ENCODE results near the gene DIDO1.

Gene DIDO1

DNA sequence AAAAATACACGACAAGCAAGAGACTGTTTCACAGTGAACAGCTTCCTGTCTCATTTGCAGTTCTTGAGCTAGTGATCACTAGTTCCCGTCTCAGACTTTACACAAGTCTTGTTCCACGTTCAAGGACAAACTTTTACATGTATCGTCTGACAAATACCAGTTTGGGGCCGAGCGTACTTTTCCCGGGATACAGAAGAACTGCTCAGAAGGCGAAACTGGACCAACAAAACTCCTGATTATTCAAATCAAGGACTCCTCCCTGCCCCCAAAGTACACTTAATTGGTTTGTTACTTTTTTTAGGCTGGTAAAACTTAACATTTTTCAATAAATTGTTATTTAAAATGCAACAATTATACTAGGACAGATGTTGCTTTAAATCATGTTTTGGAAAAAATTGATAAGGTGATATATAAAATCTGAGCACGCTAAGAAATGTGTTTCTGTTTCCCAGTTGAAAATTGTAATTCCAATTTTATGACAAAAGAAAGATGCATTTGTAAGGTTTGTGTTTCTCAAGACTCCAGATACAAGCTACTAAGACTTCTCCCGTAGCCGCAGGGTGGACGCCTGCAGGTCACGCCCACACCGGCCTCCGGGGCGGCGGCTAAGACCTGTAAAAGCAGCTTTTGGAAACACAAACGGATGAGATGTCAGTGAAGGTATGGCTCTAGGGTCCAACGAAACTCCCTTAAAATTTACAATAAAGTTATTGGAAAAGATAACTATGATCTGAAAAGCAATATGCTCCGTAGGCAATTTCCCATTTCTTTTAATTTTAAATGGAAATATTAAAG, 47.9 kb downstream of the DIDO1 start:
- TF ChIP-seq, protein P1, sequence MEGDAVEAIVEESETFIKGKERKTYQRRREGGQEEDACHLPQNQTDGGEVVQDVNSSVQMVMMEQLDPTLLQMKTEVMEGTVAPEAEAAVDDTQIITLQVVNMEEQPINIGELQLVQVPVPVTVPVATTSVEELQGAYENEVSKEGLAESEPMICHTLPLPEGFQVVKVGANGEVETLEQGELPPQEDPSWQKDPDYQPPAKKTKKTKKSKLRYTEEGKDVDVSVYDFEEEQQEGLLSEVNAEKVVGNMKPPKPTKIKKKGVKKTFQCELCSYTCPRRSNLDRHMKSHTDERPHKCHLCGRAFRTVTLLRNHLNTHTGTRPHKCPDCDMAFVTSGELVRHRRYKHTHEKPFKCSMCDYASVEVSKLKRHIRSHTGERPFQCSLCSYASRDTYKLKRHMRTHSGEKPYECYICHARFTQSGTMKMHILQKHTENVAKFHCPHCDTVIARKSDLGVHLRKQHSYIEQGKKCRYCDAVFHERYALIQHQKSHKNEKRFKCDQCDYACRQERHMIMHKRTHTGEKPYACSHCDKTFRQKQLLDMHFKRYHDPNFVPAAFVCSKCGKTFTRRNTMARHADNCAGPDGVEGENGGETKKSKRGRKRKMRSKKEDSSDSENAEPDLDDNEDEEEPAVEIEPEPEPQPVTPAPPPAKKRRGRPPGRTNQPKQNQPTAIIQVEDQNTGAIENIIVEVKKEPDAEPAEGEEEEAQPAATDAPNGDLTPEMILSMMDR (conservative IDR thresholded peaks at IDR 0.05), result no peak
- H3K27ac ChIP-seq, result no peak overlapping the region

DNA sequence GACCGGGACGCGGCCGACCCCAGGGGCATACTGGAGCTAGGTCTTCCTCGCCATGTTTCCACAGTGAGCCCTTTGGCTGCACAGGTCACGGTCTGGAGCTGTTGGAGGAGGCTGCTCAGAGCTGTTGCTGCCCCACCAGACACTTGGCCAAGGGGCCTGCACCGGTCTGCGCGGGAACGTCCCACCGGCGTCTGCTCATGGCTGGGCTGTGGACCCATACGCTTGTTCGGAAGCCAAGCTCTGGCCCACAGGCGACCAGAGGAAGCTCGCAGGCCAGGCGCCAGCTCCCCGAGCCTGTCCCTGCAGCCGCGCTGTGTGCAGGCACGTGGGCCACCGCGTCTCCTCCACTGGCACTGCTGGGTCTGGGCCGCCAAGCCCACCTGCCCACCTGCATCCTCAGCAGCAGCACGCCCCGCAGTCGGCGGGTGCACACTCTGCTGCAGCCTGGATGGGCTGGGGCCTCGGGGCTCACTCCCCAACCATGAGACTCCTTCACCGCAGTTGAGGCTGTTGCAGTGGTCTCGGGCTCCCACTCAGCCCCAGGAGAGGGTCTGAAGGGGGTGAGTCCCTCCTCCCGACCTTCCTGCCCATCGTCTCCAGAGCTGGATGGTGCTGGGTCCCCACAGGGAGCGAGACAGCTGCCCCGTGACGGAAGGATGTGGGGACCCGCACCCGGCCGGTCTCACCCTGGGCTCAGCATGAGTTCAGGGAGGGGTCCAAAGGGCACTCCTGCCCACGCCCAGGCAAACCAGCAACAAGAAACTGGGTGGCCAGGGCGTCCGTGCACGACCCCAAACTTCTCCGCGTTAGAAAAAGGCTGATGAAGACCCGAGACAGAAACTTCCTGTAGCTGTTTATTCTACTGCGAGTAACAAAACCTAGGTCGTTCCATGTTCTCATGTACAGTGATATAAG, 49.1 kb downstream of the DIDO1 start:
- TF ChIP-seq, protein P1 (conservative IDR thresholded peaks at IDR 0.05), result no peak

DNA sequence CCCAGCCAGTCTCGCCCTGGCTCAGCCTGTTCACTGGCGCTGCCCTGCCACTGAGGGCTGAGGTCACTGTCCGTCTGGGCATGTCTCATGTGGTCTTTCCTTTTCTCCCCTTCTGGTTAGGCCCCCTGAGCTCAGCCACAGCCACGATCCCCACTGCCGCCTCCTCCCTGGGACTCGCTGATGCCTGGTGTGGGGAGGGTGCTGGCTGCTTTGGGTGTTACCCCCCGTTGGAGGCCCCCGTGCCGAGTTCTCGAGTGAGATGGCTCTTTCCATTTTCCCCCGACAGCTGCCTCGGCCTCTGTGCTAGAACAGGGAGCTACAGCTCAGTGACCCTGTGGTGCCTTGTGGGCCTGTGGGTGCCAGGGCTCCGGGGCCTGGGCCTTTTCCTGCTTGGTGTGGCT, 49.8 kb downstream of the DIDO1 start:
- TF ChIP-seq, protein P1 (conservative IDR thresholded peaks at IDR 0.05), result no peak
- H3K27ac ChIP-seq, result peak overlapping the region; percentile 81

More for the DNA sequence above, 49.1 kb downstream of the DIDO1 start:
- 0 out of 2 replicates have a peak overlapping the region, but pooled peaks have one; percentile 81 for H3K27ac ChIP-seq

DNA sequence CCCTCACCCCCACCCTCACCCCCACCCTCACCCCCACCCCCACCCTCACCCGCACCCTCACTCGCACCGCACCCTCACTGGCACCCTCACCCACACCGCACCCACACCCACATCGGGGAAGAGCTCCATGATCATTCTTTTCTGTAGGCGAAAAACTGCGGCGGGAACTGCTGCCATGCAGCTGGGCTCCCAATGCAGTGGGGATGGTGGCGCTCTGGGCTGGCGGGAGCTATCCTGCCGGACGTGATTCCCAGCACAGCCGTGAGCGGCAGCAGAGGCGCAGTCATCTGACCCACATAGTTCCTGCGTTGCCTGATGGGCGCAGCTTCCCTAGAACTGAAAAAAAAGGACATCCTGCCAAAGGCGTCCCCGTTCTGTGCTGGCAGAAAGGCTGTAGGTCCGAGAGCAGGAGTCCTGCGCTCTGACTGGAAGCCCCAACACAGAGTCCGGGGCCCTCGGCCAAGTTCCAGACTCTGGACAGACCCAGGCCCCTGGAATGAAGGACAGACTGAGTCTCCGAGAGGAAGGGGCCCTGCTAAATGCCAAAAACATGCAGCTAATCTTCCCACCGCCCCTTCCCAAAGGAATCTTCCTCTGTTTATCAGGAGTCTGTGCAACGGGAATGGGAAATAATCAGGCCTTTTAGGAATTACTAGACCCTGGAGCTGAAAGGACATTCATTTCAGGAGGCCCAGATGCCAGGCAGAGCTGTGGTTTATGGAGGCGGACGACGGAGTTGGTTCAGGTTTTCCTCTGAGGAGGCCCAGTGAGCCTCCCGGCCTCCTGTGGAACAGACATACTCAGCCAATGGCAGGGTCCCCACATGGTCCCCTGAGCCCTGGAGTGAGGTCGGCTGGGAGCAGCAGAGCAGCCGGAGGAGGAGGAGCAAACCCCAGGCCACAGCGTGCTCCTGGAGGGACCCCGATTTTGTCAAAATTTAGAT, 50.6 kb downstream of the DIDO1 start:
- TF ChIP-seq, protein P1 (conservative IDR thresholded peaks at IDR 0.05), result peak; percentile 66
- peak overlapping the region; percentile 81 for H3K27ac ChIP-seq

DNA sequence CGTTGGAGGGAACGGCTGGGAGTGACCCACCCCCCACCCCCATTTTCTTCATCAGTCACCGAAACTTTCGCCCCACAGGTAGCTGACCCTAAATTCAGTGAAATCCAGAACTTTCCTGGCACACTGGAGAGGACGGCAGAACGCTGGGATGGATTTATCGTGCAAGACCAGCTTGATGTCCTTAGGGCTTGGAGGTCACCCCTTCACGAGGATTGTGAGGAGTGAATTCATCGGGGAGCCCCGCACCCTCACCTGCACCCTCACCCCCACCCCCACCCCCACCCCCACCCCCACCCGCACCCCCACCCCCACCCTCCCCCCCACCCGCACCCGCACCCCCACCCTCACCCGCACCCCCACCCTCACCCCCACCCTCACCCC, 51.4 kb downstream of the DIDO1 start:
- peak overlapping the region; percentile 71 for H3K27ac ChIP-seq
- TF ChIP-seq, protein P1 (conservative IDR thresholded peaks at IDR 0.05), result no peak

DNA sequence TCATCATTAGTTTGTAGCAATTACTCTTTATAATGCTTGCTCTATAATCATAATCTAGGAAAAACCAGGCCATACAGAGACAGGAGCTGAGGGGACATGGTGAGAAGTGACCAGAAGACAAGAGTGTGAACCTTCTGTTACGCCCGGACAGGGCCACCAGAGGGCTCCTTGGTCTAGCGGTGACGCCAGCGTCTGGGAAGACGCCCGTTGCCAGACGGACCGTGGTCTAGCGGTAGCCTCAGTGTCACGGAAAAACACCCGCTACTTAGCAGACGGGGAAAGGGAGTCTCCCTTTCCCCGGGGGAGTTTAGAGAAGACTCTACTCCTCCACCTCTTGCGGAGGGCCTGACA, 52.6 kb downstream of the DIDO1 start:
- peak overlapping the region; percentile 71 for H3K27ac ChIP-seq
- TF ChIP-seq, protein P1 (conservative IDR thresholded peaks at IDR 0.05), result peak; percentile 85
